Stimulated activated CD8-positive, alpha-beta memory T cell treated with anti-CD3 and anti-CD28 coated beads, Interleukin-4, amount 100 ng/mL, for 1 hour (primary cell): ENCODE measurements around the gene ODC1.
"Not testable (repeated sequence)": the region's sequence is repeated elsewhere in the genome, so short reads cannot be mapped to it uniquely, and the experiment has no call there.

ENCODE experiments used
- DNase-seq, 2 donors: peaks; one replicate each; pipeline ENCODE4 v3.0.0-alpha.2; 2020; ENCODE audit warnings: low read depth in 2 of 2, low spot score in 1 of 2

Gene ODC1

GRCh38 chr2:10453905-10454298 lies 5.8 kb upstream of the ODC1 start:
- DNase-seq = no peak

- DNase-seq = no peak
These were observed 5.1 kb upstream of the ODC1 start for GRCh38 chr2:10452956-10453904.

- no peak for DNase-seq
These were observed 4.2 kb upstream of the ODC1 start for GRCh38 chr2:10452312-10452711.

GRCh38 chr2:10451819-10452218 lies 3.7 kb upstream of the ODC1 start:
- DNase-seq = no peak

- no peak for DNase-seq
These were observed 1.9 kb upstream of the ODC1 start for GRCh38 chr2:10449838-10450691.

GRCh38 chr2:10449486-10449831 lies 1.3 kb upstream of the ODC1 start:
- no peak for DNase-seq

- peak; percentile 86 to 87 for DNase-seq
These were observed 704 bp upstream of the ODC1 start for GRCh38 chr2:10448576-10449485.

GRCh38 chr2:10447300-10447894 lies 730 bp downstream of the ODC1 start:
- no peak for DNase-seq

GRCh38 chr2:10446631-10447030 lies 1.5 kb downstream of the ODC1 start:
- no peak for DNase-seq

- no peak for DNase-seq
These were observed 3.7 kb downstream of the ODC1 start for GRCh38 chr2:10444463-10444862.

GRCh38 chr2:10442469-10443126 lies 5.5 kb downstream of the ODC1 start:
- not testable (repeated sequence) for DNase-seq

- no peak for DNase-seq
These were observed 6.2 kb downstream of the ODC1 start for GRCh38 chr2:10441948-10442347.

- DNase-seq = no peak
These were observed 7.4 kb downstream of the ODC1 start for GRCh38 chr2:10440736-10441135.

GRCh38 chr2:10439971-10440370 lies 8.2 kb downstream of the ODC1 start:
- DNase-seq = no peak

GRCh38 chr2:10439185-10439879 lies 8.8 kb downstream of the ODC1 start:
- DNase-seq = no peak

GRCh38 chr2:10438688-10439087 lies 9.4 kb downstream of the ODC1 start:
- DNase-seq = no peak

GRCh38 chr2:10437806-10438205 lies 10.3 kb downstream of the ODC1 start:
- no peak for DNase-seq

- DNase-seq = no peak
These were observed 11.5 kb downstream of the ODC1 start for GRCh38 chr2:10436583-10437110.

GRCh38 chr2:10435820-10436204 lies 12.3 kb downstream of the ODC1 start:
- no peak for DNase-seq
